Smooth muscle cell of the brain vasculature (primary cell): Measurements from ENCODE around the gene OTX1.

Experiments
- DNase-seq: peaks from one replicate; pipeline ENCODE4 v3.0.0-alpha.2; 2012; ENCODE audit warnings: low read depth, low spot score

OTX1 gene

GRCh38 chr2:63047321-63048279 lies 3.0 kb upstream of the OTX1 start:
- no peak for DNase-seq

- DNase-seq, result no peak
Measured at GRCh38 chr2:63048367-63049171, 2.1 kb upstream of the OTX1 start.

- DNase-seq, result no peak
Measured at GRCh38 chr2:63049211-63049969, 1.2 kb upstream of the OTX1 start.

- DNase-seq, result no peak
Measured at GRCh38 chr2:63049970-63050333, 678 bp upstream of the OTX1 start.

- no peak for DNase-seq
Measured at GRCh38 chr2:63051042-63051794, 588 bp downstream of the OTX1 start.

- no peak for DNase-seq
Measured at GRCh38 chr2:63051795-63052333, 1.2 kb downstream of the OTX1 start.

GRCh38 chr2:63052411-63053080 lies 1.9 kb downstream of the OTX1 start:
- DNase-seq, result no peak

- no peak for DNase-seq
Measured at GRCh38 chr2:63053081-63053888, 2.7 kb downstream of the OTX1 start.

- DNase-seq, result no peak
Measured at GRCh38 chr2:63053889-63054602, 3.4 kb downstream of the OTX1 start.

GRCh38 chr2:63054841-63055225 lies 4.2 kb downstream of the OTX1 start:
- no peak for DNase-seq

GRCh38 chr2:63055226-63056106 lies 4.8 kb downstream of the OTX1 start:
- DNase-seq, result no peak

- no peak for DNase-seq
Measured at GRCh38 chr2:63056107-63057050, 5.7 kb downstream of the OTX1 start.

- no peak for DNase-seq
Measured at GRCh38 chr2:63057249-63058143, 6.9 kb downstream of the OTX1 start.

GRCh38 chr2:63058144-63058920 lies 7.7 kb downstream of the OTX1 start:
- DNase-seq, result no peak
